DMS79 treated with DMSO at 0.1 percent for 48 hours (cell line): ENCODE data around the gene EGFLAM.
A peak's percentile ranks its signal among the peaks of the same experiment; 100 is the strongest.

Experiments used
- DNase-seq: peaks from one replicate; lab custom pipeline; 2025; lab: John Stamatoyannopoulos, UW

Gene EGFLAM

DNA sequence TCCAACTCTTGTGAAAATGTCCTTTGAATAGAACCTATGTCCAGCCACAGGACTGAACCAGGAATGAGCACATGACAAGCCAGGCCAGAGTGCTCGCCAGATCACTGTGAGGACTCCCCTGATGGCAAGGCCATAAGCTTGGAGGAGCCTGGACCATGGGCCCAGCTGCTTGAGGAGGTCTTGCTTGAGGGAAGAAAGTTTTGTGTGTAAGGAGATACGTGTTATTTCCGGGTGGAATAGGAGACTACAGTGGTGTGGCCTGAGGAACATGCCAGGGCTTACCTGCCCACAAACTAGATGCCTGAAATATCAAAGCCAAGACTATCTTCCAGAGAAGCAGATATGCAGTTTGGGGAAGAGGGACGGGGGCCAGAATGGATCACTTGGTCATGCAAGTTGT, 213.3 kb downstream of the EGFLAM start:
- DNase-seq, result no peak

DNA sequence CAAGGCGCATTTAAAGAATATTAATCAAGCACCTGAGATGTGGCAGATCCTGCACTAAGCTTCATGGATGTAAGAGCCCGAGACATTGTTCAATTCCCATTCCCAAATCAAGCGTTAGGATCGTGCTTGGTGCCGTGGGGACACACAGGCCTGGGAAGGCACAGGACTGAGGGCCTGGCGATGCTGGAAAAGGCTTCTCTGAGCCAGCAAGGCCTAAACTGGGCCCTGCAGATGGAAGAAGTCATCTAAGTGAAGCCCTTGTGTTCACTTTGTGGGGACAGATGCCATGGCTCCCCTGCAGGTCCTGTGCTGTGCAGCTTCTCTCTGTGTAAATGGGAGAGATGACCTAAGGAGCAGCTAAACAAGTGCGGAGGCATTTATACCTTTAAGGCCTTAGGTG, 214.2 kb downstream of the EGFLAM start:
- no peak for DNase-seq

DNA sequence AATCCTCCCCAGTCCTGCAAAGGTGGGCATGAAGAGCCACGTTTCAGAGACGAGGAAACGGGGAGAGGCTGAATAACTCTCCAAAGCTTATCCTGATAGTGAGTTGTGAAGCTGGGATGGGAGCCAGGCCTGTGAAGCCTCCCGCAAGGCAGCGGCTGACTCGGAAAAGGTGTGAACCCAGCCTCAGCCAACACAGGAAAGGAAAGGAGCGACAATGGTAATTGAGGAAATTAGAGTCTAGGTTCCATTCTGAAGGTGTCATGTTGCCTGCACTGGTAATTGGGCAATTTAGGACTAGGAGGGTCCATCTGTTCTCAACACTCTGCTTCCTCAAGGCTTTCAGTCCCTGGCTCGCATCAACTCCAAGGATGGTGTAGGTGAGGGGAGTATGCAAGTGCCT, 214.6 kb downstream of the EGFLAM start:
- no peak for DNase-seq

DNA sequence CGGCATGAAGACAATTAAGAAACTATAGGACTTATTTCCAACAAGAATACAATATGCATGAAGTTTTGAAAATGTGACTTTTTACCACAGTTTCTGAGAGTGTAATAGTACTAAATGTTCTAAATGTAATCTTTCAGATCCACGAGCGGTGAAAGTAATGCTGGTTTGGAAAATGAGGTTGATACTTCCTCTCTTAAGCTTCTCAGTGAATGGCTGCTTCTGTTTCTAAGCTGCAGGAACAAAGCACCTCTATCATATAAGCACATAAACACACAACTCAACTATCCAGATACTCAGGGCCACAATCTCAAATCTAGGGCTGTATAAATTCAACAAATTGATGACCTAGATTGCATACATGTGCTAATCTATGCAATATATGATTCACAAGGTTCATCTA, 219.8 kb downstream of the EGFLAM start:
- no peak for DNase-seq

DNA sequence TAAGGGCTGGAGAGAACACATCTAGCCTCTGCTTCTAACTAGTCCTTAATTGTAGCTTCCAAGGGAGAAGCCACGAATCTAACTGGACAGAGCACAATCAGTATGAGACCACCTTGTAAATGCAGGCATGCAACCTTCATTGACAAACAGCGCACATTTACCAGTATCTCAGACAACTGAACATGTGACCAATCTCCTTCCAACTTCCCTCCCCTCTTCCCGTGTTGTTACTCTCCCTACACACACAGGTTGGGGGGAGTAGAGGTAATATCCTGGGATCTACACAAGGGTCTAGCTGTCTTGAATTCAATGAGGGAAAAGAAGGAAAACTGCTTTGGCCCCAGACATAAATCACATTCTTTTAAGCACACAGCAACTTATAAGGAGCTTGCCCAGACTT, 220.5 kb downstream of the EGFLAM start:
- DNase-seq, result no peak

DNA sequence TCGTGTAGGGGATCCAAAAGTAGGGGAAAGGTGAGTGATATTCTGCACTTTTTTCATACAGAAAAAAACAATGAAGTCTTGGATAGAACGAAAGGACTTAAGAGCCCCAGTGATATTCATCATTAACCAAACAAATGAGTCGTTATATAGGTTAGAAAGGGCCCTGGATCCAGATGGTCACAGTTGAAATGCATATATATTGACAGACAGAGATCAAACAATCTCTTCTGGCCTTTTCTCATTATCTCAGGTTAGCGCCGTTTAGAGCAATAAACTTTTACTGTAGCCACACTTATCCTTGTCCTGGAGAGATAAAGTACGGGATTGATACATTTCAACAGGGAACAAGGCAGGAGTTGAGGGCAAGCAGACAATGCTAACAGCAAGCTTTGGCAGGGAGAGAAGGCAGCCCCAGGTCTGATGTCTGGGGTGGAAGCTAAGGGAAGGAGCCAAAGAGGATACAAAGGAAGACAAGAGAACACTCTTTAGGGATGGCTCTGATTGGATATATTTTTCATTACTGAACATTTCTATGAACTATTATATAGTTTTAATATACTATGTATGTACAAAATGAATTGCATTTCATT, 221.1 kb downstream of the EGFLAM start:
- no peak for DNase-seq

DNA sequence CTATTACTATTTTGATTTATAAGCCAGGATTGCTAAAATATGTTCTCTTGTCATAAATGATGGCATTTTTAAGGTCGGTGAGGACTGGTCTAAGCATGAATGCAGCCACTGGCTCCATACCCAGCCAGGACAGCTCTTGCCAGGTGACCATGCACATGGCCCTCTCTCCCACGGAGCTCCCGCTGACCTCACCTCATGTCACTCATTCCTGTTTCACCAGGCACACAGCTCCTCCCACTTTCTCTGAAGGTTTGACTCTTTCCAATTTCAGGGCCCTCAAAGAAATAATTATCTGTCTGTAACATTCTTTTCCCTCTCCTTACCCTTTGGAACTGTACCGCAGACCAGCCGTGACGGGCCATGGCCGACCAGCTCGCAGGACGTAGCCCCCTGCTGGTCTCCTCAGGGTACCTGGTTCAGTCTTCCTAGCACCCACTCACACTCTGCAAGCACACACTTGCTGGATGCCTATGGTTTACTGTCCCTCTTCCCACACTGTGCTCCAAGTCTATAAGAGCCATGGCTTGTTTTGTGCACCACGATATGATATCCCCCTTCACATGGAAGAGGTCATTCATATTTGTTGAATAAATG, 225.5 kb downstream of the EGFLAM start:
- no peak for DNase-seq

DNA sequence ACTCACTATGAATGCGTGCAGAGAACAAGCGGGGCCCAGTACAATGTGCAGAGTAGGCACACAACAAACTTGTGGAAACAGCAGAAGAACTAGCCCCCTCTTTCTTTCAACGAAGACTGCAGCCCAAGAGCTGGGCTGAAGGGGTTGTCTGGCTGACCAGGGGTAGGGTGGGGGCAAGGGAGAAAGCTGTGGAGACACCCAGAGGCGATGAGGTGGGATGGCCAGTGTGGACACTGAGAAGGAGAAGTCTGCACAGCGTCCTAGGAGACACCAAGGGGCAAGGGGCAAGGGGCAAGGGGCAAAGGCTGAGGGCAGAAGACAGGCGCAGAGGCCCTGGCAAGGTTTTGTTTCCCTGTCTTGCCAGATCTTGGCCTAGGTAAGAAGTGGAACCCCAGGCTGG, 235.8 kb downstream of the EGFLAM start:
- DNase-seq, result no peak

DNA sequence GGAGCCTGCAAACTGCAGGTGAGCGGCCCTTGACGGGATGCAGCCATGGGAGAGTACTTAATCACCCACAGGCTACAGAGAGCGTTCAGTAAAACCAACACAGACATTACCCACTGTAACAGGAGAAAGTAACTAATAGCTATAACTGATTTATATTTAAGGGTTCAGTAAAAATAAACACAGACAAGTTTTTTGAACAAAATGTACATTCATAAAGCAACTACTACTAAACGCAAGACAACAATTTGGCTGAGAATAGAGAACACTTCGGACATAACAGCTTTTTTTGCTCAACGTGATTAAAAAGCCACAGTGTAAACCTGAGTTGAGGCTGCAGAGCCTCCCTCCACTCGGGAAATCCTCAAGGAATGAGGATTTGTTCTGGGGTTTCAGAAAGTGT, 236.4 kb downstream of the EGFLAM start:
- DNase-seq, result peak; percentile 50

DNA sequence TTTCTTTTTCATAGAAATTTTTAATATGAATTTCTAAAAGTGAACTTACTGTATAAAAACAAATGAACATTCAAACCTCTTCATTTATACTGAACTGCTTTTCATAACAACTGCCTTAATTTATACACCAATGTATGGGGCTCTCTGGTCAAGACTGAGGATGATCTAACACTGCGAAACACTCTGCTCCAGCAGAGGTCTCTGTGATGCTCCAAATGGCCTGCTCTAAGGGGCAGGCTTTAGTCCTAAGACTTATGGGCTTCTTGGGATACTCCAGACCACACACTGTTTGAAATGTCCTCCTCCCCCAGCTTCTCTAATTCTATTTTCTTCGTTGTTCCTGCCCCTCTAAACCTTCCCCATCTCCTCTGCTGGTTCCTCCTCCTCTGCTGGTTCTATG, 239.6 kb downstream of the EGFLAM start:
- DNase-seq, result no peak

DNA sequence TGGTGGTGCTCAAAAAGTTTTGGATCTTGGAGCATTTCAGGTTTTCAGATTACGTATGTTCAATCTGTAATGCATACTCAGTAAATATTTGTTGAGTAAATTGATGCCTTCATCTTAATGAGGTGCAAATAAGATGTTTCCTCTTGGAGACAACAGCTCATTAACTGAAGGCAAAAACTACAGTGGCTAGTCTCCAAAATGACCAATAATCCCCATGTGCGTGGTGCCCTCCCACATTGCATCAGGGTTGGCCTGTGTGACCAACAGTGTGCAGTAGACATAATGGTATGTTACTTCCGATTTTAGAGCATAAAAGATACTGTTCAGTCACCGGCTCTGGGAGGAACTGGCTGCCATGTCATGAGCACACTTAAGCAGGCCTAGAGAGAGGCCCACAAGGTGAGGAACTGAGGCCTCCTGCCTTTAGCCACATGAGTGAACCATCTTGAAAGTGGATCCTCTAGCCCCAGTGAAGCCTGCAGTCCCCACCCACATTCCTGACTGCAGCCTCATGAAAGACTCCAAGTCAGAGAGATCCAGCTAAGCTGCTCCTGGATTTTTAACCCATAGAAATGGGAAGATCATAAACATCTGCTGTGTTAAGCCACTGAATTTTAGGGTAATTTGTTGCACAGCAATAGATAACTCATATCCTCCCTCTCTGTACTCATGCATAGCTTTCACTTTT, 242.4 kb downstream of the EGFLAM start:
- DNase-seq, result no peak

DNA sequence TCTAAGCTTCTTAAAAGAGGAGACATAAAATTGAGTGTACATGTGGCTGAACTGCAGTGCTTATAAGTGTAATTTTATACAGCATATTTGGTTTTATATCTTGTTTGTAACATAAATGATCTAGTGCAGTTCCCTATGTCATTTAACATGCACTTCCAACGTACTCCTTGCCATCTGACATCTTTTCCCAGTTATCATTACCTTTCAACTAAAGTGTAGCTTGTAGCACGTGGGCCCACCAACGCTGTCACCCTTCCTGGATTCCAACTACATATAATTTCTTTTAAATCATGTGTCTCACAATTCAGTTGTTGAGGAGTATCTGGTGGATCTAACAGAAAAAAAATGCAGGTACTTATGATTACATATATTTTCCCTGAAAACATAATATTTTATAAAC, 247.9 kb downstream of the EGFLAM start:
- no peak for DNase-seq

DNA sequence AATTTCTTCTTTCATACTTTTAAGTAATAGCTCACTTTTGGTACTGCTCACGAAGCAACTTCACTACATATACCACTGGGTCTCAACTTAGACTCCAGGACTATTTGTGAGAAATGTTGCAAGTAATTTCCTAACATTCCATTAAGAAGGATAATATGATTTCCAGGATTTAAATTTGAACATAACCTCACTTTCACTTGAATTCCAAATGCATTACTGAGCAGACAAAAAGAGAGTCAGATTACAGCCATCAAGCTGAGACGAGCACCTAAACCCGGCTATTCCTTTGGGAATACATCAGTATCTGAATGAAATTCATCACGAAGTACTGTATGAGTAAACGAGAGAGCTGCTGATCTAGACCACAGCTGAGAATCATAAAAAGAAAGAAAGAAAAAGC, 250.8 kb downstream of the EGFLAM start:
- no peak for DNase-seq
